ENCODE measurements around the gene DCDC2.
"Not testable (repeated sequence)": the region's sequence is repeated elsewhere in the genome, so short reads cannot be mapped to it uniquely, and the experiment has no call there.

DCDC2 gene

DNA sequence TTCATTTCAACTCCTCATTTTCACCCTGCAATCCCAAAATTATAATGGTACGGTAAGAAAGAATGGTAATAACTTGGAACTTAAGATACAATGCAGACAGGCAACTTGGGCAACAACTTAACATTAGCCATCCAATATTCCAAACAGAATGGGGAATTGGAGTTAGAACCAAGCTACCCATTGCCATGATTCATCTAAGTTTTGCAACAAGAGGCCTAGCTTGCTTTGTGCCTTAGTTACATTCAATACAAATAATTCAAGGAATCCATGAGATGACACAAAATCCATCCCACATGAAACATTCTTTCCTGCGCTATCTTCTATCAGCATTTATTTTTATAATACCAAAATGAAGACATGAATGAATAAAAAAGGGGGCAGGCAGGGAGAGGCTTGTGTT lies 28.4 kb downstream of the DCDC2 start:
- DNase-seq (ENCODE audit: extremely low read depth, low read depth): no peak
- TF ChIP-seq, protein P1, sequence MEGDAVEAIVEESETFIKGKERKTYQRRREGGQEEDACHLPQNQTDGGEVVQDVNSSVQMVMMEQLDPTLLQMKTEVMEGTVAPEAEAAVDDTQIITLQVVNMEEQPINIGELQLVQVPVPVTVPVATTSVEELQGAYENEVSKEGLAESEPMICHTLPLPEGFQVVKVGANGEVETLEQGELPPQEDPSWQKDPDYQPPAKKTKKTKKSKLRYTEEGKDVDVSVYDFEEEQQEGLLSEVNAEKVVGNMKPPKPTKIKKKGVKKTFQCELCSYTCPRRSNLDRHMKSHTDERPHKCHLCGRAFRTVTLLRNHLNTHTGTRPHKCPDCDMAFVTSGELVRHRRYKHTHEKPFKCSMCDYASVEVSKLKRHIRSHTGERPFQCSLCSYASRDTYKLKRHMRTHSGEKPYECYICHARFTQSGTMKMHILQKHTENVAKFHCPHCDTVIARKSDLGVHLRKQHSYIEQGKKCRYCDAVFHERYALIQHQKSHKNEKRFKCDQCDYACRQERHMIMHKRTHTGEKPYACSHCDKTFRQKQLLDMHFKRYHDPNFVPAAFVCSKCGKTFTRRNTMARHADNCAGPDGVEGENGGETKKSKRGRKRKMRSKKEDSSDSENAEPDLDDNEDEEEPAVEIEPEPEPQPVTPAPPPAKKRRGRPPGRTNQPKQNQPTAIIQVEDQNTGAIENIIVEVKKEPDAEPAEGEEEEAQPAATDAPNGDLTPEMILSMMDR (IDR thresholded peaks at IDR 0.05; ENCODE audit: low read depth, low read length): no peak

DNA sequence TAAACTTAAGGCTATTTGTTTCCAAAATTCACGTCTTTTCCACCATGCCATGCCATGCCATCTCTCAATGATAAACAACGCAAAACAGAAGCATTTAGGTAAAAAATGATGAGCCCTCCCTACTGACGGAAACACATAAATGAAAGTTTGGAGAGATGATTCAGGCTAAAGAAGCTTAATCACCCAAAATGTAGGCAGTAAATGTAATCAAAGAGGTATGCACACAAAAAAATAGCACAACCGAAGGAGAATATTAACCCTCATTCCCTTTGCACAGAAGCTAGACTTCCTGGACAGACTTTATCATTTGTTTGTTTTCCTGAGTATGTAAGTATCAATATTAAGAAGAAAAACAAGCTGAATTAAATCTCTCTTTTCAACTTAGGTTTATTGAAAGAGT lies 28.8 kb downstream of the DCDC2 start:
- DNase-seq (ENCODE audit: extremely low read depth, low read depth): no peak
- TF ChIP-seq, protein P1 (IDR thresholded peaks at IDR 0.05; ENCODE audit: low read depth, low read length): no peak

DNA sequence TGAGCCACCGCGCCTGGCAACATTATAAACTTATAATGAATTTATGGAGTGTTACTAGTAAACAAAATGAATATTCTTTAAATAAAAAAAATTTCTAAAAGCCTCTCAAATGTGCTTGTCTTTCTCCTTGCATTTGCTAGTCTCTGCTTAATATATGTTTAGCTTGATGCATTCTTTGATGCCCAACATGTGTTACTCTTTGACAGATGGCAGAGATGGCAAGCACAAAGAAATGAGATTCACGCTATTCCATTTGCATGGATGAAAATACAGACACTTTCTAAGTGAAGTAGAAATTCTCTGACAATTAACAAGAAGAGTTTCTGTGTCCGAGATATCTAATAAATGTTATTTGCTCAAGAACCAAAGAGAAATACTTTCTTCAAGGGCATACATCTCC lies 30.1 kb downstream of the DCDC2 start:
- TF ChIP-seq, protein P1 (IDR thresholded peaks at IDR 0.05; ENCODE audit: low read depth, low read length): no peak
- DNase-seq (ENCODE audit: extremely low read depth, low read depth): no peak

- no peak for DNase-seq (ENCODE audit: extremely low read depth, low read depth)
- TF ChIP-seq, protein P1 (IDR thresholded peaks at IDR 0.05; ENCODE audit: low read depth, low read length): no peak
These were observed 31.9 kb downstream of the DCDC2 start for GRCh38 chr6:24325978-24326377.

GRCh38 chr6:24324617-24325016 lies 33.2 kb downstream of the DCDC2 start:
- TF ChIP-seq, protein P1 (IDR thresholded peaks at IDR 0.05; ENCODE audit: low read depth, low read length): no peak
- no peak for DNase-seq (ENCODE audit: extremely low read depth, low read depth)

DNA sequence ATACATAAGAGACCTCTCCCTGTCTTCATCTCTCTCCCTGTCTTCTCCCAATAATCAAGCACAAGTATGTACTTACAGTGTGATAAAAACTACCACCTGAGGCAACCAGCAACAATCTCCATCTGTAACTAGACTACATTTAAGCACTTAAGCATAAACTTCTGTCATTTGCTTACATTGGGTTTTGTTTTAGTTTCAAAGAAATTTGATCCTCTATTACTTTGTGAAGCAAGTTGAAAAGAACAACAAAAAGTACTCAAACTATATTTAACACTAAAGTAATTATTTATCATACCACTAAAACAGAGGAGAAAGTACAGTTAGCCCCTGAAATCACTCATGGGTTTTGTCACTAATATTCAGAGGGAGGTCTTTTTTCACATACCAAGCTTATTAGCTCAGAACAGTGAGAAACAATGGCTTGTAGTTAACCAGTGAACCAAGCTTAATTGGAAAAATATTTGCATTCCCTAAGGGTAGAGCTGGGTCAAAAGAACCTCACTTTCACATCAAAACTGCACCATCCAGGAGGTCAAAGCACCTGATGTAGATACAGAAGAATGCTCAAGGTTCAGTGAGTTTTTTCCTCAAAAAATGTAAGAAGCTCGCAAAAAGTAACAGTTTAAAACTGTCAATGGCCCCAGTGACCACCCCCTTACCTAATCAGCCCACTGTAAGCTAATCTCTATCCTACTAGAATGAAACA lies 34.1 kb downstream of the DCDC2 start:
- TF ChIP-seq, protein P1 (IDR thresholded peaks at IDR 0.05; ENCODE audit: low read depth, low read length): no peak
- no peak for DNase-seq (ENCODE audit: extremely low read depth, low read depth)

DNA sequence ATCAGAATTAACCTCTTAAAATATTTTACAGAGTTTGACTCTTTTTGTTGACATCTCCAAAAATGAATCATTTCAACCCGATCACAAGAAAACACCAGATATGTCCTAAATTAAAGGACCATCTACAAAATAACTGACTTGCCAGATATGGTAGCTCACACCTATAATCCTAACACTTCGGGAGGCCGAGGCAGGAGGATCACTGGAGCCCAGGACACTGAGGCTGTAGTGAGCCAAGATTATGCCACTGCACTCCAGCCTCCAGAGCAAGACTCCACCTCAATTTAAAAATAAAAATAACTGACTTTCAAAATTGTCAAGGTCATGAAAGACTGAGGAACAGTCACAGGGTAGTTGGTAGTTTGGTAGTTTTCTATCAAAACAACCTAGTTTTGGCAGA lies 34.9 kb downstream of the DCDC2 start:
- DNase-seq (ENCODE audit: extremely low read depth, low read depth): no peak
- TF ChIP-seq, protein P1 (IDR thresholded peaks at IDR 0.05; ENCODE audit: low read depth, low read length): no peak

DNA sequence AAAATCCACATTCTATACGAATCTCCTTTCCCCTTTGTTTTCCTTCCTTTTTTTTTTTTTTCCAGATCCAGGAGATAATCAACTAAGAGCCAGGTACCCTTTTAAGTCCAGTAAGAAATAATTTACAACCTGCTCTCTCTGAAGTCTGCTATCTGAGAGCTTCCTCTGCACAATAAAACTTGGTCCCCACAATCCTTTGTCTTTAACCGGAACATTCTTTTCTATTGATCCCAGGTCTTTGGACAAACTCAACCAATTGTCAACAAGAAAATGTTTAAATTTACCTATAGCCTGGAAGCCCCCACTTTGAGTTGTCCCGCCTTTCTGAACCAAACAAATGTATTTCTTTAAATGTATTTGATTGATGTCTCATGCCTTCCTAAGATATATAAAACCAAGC lies 35.4 kb downstream of the DCDC2 start:
- DNase-seq (ENCODE audit: extremely low read depth, low read depth): not testable (repeated sequence)
